ENCODE results near the gene GPR52. TPM values are rescaled to one million over a fixed set of nuclear protein-coding genes. Genes with fewer than 3 reads are reported as not detected.

GPR52 gene, protein sequence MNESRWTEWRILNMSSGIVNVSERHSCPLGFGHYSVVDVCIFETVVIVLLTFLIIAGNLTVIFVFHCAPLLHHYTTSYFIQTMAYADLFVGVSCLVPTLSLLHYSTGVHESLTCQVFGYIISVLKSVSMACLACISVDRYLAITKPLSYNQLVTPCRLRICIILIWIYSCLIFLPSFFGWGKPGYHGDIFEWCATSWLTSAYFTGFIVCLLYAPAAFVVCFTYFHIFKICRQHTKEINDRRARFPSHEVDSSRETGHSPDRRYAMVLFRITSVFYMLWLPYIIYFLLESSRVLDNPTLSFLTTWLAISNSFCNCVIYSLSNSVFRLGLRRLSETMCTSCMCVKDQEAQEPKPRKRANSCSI
- 1 to 10 TPM in 1 of 4 donors, under 1 TPM in 1, not detected in 2; 0.75 to 2.9 TPM for total RNA-seq

DNA sequence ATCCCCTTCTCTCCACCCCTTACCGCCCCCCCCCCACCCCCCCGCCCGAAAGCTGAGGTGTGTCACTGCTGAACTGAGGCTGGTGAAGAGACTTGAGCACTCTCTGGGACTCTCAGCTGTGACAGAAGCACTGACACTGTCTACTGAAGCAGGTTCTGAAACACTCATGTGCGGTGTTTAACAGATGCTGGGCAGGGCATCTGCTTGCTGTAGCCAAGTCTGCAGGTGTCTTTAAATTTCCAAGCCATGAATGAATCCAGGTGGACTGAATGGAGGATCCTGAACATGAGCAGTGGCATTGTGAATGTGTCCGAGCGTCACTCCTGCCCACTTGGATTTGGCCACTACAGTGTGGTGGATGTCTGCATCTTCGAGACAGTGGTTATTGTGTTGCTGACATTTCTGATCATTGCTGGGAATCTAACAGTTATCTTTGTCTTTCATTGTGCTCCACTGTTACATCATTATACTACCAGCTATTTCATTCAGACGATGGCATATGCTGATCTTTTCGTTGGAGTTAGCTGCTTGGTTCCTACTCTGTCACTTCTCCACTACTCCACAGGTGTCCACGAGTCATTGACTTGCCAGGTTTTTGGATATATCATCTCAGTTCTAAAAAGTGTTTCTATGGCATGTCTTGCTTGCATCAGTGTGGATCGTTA, at the start of gene GPR52:
Gene GPR52 (plus strand): TSS at position 99 of the 665 bp plus-strand sequence. CDS start 148 bp downstream, at position 247.
- ATAC-seq: no peak
- in situ Hi-C loops (cut with MboI; ENCODE audit: low sequenced_read_pairs in 4 of 4): no loop called here
- no peak within 1 kb of the TSS for H3K27ac ChIP-seq

DNA sequence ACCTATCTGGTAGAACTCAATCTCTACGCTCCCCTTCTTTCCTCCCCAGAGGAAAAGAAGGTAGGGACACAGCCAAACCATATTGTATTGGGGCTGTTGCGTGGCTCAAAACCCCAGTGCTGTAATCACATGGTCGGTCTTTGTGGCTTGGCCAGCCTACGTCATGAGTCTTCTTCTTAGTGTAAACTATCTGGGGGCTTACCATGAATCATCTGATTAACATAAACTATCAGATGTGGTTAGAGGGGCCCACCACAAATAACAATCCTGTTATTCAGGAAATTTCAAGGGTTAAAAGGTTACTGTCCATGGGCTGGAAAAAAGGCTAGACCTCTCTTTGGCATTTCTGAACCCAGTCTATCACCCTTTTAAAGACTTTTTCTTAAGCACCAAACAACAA, 49.5 kb upstream of the GPR52 start:
- intact Hi-C loops (cut with DNase I; ENCODE audit: low total_unique reads) (no loop called here), in situ Hi-C loops (cut with MboI; ENCODE audit: low sequenced_read_pairs in 4 of 4) (no loop called here)
- no peak overlapping the region for H3K27ac ChIP-seq
- H3K4me1 ChIP-seq: no peaks in the 10 kb centered on the region
- DNase-seq: no peak
- TF ChIP-seq, protein P1, sequence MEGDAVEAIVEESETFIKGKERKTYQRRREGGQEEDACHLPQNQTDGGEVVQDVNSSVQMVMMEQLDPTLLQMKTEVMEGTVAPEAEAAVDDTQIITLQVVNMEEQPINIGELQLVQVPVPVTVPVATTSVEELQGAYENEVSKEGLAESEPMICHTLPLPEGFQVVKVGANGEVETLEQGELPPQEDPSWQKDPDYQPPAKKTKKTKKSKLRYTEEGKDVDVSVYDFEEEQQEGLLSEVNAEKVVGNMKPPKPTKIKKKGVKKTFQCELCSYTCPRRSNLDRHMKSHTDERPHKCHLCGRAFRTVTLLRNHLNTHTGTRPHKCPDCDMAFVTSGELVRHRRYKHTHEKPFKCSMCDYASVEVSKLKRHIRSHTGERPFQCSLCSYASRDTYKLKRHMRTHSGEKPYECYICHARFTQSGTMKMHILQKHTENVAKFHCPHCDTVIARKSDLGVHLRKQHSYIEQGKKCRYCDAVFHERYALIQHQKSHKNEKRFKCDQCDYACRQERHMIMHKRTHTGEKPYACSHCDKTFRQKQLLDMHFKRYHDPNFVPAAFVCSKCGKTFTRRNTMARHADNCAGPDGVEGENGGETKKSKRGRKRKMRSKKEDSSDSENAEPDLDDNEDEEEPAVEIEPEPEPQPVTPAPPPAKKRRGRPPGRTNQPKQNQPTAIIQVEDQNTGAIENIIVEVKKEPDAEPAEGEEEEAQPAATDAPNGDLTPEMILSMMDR (IDR thresholded peaks at IDR 0.05 in 4 of 5, conservative IDR thresholded peaks at IDR 0.05 in 1 of 5): no peak
- TF ChIP-seq POLR2A (IDR thresholded peaks at IDR 0.05): no peak
- H3K4me3 ChIP-seq: no peak overlapping the region
- no peaks in the 10 kb centered on the region for H3K27me3 ChIP-seq
- H3K9me3 ChIP-seq: no peaks in the 10 kb centered on the region
- H3K36me3 ChIP-seq: no peaks in the 10 kb centered on the region
- no peak for ATAC-seq

More for the DNA sequence above, at the start of gene GPR52:
- Histone ChIP-seq H3K9me3 (no peaks in the 10 kb centered on the region), H3K27me3 (no peaks in the 10 kb centered on the region), H3K4me1 (no peaks in the 10 kb centered on the region), H3K36me3 (no peaks in the 10 kb centered on the region), H3K4me3 (no peak within 1 kb of the TSS)
- intact Hi-C loops (cut with DNase I; ENCODE audit: low total_unique reads): no loop called here
- TF ChIP-seq, protein P1 (IDR thresholded peaks at IDR 0.05 in 4 of 5, conservative IDR thresholded peaks at IDR 0.05 in 1 of 5): no peak
- no peak for TF ChIP-seq POLR2A (IDR thresholded peaks at IDR 0.05)
- no peak for DNase-seq

DNA sequence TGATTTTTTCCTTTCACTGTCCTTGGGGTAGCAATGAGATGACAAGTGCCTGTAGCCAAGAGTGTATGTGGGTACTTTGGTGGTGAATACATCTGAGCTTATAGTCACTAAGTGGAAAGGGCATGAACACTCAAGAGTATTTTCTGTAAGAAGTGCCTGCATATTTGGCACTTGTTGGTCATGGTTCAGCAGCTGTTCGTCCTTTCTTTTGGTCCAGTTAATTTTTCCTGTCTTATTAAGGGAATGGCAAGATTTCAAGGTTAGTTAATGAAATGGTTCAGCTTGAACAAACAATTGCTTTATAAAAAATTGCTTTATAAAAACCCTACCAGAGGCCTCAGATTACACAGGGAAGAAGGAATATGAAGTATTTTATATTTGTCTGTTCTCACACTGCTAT, 48.6 kb upstream of the GPR52 start:
- DNase-seq: no peak
- no peak for ATAC-seq
- no peaks in the 10 kb centered on the region for H3K36me3 ChIP-seq
- intact Hi-C loops (cut with DNase I; ENCODE audit: low total_unique reads): no loop called here
- H3K4me3 ChIP-seq: no peak overlapping the region
- no peaks in the 10 kb centered on the region for H3K9me3 ChIP-seq
- H3K27me3 ChIP-seq: no peaks in the 10 kb centered on the region
- no peak overlapping the region for H3K27ac ChIP-seq
- no peak for TF ChIP-seq POLR2A (IDR thresholded peaks at IDR 0.05)
- in situ Hi-C loops (cut with MboI; ENCODE audit: low sequenced_read_pairs in 4 of 4): no loop called here
- no peaks in the 10 kb centered on the region for H3K4me1 ChIP-seq

DNA sequence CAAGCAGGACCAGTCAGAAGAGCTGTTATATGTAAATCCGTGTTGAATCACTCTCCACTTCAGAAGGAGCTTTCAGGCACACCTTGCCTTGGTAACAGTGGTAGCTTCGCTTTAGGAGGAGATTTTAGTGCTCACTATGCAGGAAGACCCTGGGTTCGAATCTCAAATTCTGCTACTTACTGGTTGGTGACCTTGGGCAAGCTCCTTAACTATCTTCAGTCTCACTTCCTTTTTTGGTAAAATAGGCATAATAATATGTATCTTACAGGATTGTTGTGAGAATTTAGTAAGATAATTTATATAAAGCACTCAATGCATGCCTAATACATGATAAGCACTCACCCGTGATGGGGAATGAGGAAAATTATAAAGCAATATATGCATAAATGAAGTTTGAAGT, 46.7 kb upstream of the GPR52 start:
- Histone ChIP-seq H3K9me3 (no peaks in the 10 kb centered on the region), H3K27me3 (no peaks in the 10 kb centered on the region), H3K36me3 (no peaks in the 10 kb centered on the region), H3K4me3 (no peak overlapping the region), H3K4me1 (no peaks in the 10 kb centered on the region), H3K27ac (no peak overlapping the region)
- ATAC-seq (no peak), DNase-seq (no peak)
- no peak for TF ChIP-seq POLR2A (IDR thresholded peaks at IDR 0.05)
- in situ Hi-C loops (cut with MboI; ENCODE audit: low sequenced_read_pairs in 4 of 4): no loop called here
- intact Hi-C loops (cut with DNase I; ENCODE audit: low total_unique reads): no loop called here

DNA sequence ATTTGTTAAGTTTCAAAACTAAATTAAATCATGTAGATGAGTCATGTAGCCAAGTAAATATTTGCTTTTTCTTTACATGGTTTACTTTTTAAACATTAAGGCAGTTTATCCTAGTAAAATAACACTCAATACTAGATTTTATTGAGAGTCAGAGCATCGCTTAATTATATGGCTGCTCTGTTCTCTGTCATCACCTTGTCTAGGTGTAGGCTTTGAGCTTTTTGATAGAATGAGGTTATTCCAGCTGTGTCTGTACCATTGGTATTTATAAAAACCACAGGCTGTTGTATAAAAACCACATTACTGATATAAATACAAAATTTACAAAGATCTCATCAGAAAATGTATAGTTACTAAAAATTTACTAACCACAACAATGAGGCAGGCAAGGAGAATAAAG, 42.5 kb upstream of the GPR52 start:
- ATAC-seq: no peak
- Histone ChIP-seq H3K27ac (no peak overlapping the region), H3K27me3 (no peaks in the 10 kb centered on the region), H3K4me1 (no peaks in the 10 kb centered on the region), H3K36me3 (no peaks in the 10 kb centered on the region), H3K4me3 (no peak overlapping the region), H3K9me3 (no peaks in the 10 kb centered on the region)
- in situ Hi-C loops (cut with MboI; ENCODE audit: low sequenced_read_pairs in 4 of 4) (no loop called here), intact Hi-C loops (cut with DNase I; ENCODE audit: low total_unique reads) (no loop called here)
- DNase-seq: no peak
- TF ChIP-seq POLR2A (IDR thresholded peaks at IDR 0.05): no peak

DNA sequence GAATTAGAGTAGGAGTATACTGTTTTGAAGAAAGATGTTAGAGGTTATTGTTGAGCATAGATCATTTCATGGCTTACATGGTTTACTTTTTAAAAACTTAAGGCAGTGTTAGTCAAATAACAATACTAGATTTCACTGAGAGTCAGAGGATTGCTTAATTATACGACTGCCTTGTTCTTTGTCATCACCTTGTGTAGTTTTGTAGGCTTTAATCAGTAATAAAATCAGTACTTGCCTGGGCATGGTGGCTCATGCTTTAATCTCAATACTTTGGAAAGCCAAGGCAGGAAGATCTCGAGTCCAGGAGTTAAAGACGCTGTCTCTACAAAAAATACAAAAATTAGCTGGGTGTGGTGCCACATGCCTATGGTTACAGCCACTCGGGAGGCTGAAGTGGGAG, 41.3 kb upstream of the GPR52 start:
- H3K27me3 ChIP-seq: no peaks in the 10 kb centered on the region
- intact Hi-C loops (cut with DNase I; ENCODE audit: low total_unique reads): no loop called here
- no peaks in the 10 kb centered on the region for H3K36me3 ChIP-seq
- H3K9me3 ChIP-seq: no peaks in the 10 kb centered on the region
- no peak overlapping the region for H3K27ac ChIP-seq
- no peaks in the 10 kb centered on the region for H3K4me1 ChIP-seq
- no peak overlapping the region for H3K4me3 ChIP-seq
- no peak for TF ChIP-seq POLR2A (IDR thresholded peaks at IDR 0.05)
- TF ChIP-seq, protein P1 (IDR thresholded peaks at IDR 0.05 in 4 of 5, conservative IDR thresholded peaks at IDR 0.05 in 1 of 5): no peak
- DNase-seq (no peak), ATAC-seq (no peak)
- in situ Hi-C loops (cut with MboI; ENCODE audit: low sequenced_read_pairs in 4 of 4): no loop called here

All from gastrocnemius medialis (tissue), 4 donors.